Brain microvascular endothelial cell (primary cell): Measurements from ENCODE around the gene BMI1.

Experiments used
- DNase-seq: peaks from one replicate; pipeline ENCODE4 v3.0.0-alpha.2; 2020
- H3K27ac ChIP-seq: fragments of 250-450 bp; sonication (Bioruptor Pico); 2 replicates; pipeline ENCODE4 v1.5.1; 2020; ENCODE audit warnings: mild to moderate bottlenecking, moderate library complexity
- H3K27me3 ChIP-seq: fragments of 250-450 bp; sonication (Bioruptor Pico); replicated peaks from 2 replicates; pipeline ENCODE4 v1.5.1; 2020; ENCODE audit warnings: mild to moderate bottlenecking
- H3K36me3 ChIP-seq: fragments of 250-450 bp; sonication (Bioruptor Pico); replicated peaks from 2 replicates; pipeline ENCODE4 v1.5.1; 2020; ENCODE audit warnings: mild to moderate bottlenecking
- H3K4me3 ChIP-seq: 2 replicates; pipeline ENCODE4 v1.5.1; 2011; ENCODE audit warnings: low read depth, mild to moderate bottlenecking, control low read depth, low read length, moderate library complexity
- CTCF ChIP-seq: IDR thresholded peaks from 2 replicates; pipeline ENCODE4 v1.5.1; 2011; ENCODE audit warnings: low read depth, mild to moderate bottlenecking, moderate library complexity, low read length, control low read depth, inconsistent platforms; ENCODE audit errors: missing control alignments
- in situ Hi-C: cut with HindIII; loops from 2 replicates; pipeline ENCODE4 v1.10.0; 2017; ENCODE audit warnings: low sequenced_read_pairs, low pct_ligation_motif_present

BMI1 gene

GRCh38 chr10:22374489-22375126 lies 53.7 kb downstream of the BMI1 start:
- Histone ChIP-seq H3K27me3 (no peaks in the 10 kb centered on the region), H3K36me3 (no peaks in the 10 kb centered on the region), H3K27ac (no peak overlapping the region), H3K4me3 (no peak overlapping the region)
- no peak for TF ChIP-seq CTCF
- DNase-seq: no peak
- in situ Hi-C loops: no loop called here

GRCh38 chr10:22379059-22379458 lies 58.2 kb downstream of the BMI1 start:
- H3K27me3 ChIP-seq: no peaks in the 10 kb centered on the region
- H3K4me3 ChIP-seq: no peak overlapping the region
- DNase-seq: no peak
- in situ Hi-C loops: no loop called here
- H3K27ac ChIP-seq: no peak overlapping the region
- H3K36me3 ChIP-seq: no peaks in the 10 kb centered on the region
- TF ChIP-seq CTCF: no peak
